ENCODE results near the gene FSIP1. TPM values are rescaled to one million over a fixed set of nuclear protein-coding genes. Genes with fewer than 3 reads are reported as not detected.

FSIP1 gene
- total RNA-seq (1 to 10 TPM in 3 of 10 donors, under 1 TPM in 7; 0.15 to 4.4 (median 0.89) TPM), polyA plus RNA-seq (1 to 10 TPM in 1 of 2 donors, under 1 TPM in 1; 0.19 to 1.9 TPM)
- long read RNA-seq, donor 1: 0 reads
- long read RNA-seq, donor 2: 0 reads
- long read RNA-seq, donor 3, partial matches to known transcripts: 0 of 13 reads
- long read RNA-seq, donor 3, other reads (novel, unspliced or antisense): 13 of 13 reads

- Histone ChIP-seq H3K36me3 (no peaks in the 10 kb centered on the region), H3K4me3 (peak within 1 kb of the TSS; percentile 47 to 90 (median 75)), H3K27me3 (no peaks in the 10 kb centered on the region), H3K27ac (peak within 1 kb of the TSS in 9 of 10 donors; percentile 58 to 90 (median 79)), H3K9me3 (no peaks in the 10 kb centered on the region), H3K4me1 (peaks cover 0 to 46% (median 18%) of the 10 kb centered on the region in 9 donors)
- intact Hi-C loops (cut with DNase I): loop anchor here in 7 of 10 donors (10.0 kb wide), 3 partner anchors 152 to 252 kb away; partner anchors contain the start of genes SRP14 (in 3 of the 7) and EIF2AK4 (in 2 of the 7)
- WGBS, 2 donors: 0 to 1% methylated on average over 63 to 64 of the region's 64 CpGs
- DNase-seq: peak; percentile 96 to 97
- no peak for TF ChIP-seq CTCF (IDR thresholded peaks at IDR 0.05)
- peak; percentile 99 to 100 (median 100) for ATAC-seq
These were observed at the start of gene FSIP1 for GRCh38 chr15:39782441-39783138. TSS of gene FSIP1 (minus strand) at chr15:39782841. CDS start at chr15:39776524, 6,317 bp downstream.

- DNase-seq (no peak), ATAC-seq (no peak)
- Histone ChIP-seq H3K27me3 (no peaks in the 10 kb centered on the region), H3K36me3 (no peaks in the 10 kb centered on the region), H3K4me1 (peaks cover 0 to 3% (median 0%) of the 10 kb centered on the region in 9 donors), H3K9me3 (no peaks in the 10 kb centered on the region), H3K4me3 (no peak overlapping the region), H3K27ac (no peak overlapping the region)
- TF ChIP-seq CTCF (IDR thresholded peaks at IDR 0.05): no peak
- 41 to 51% methylated on average over 1 of the region's 1 CpG for WGBS, 2 donors
- intact Hi-C loops (cut with DNase I): no loop called here
These were observed 47.5 kb upstream of the FSIP1 start for GRCh38 chr15:39830166-39830565.

- Histone ChIP-seq H3K27me3 (no peaks in the 10 kb centered on the region), H3K36me3 (no peaks in the 10 kb centered on the region), H3K4me1 (no peaks in the 10 kb centered on the region), H3K9me3 (no peaks in the 10 kb centered on the region), H3K4me3 (no peak overlapping the region), H3K27ac (no peak overlapping the region)
- TF ChIP-seq CTCF (IDR thresholded peaks at IDR 0.05): no peak
- peak in 1 of 2 donors; percentile 20 for DNase-seq
- WGBS, 2 donors: 59 to 64% methylated on average over 6 of the region's 6 CpGs
- intact Hi-C loops (cut with DNase I): no loop called here
- peak in 1 of 8 donors; percentile 59 for ATAC-seq
These were observed 45.8 kb upstream of the FSIP1 start for GRCh38 chr15:39828374-39828931.

- Histone ChIP-seq H3K27ac (no peak overlapping the region), H3K4me1 (no peaks in the 10 kb centered on the region), H3K36me3 (no peaks in the 10 kb centered on the region), H3K27me3 (no peaks in the 10 kb centered on the region), H3K4me3 (no peak overlapping the region), H3K9me3 (no peaks in the 10 kb centered on the region)
- DNase-seq: no peak
- WGBS, 2 donors: 96% methylated on average over 2 of the region's 2 CpGs
- no peak for ATAC-seq
- intact Hi-C loops (cut with DNase I): no loop called here
- TF ChIP-seq CTCF (IDR thresholded peaks at IDR 0.05): no peak
These were observed 44.3 kb upstream of the FSIP1 start for GRCh38 chr15:39826975-39827374.

Data from heart right ventricle (tissue), 16 donors.